ENCODE data around the gene ACER3.
"Not testable (repeated sequence)": the region's sequence is repeated elsewhere in the genome, so short reads cannot be mapped to it uniquely, and the experiment has no call there.

ACER3 gene

DNA sequence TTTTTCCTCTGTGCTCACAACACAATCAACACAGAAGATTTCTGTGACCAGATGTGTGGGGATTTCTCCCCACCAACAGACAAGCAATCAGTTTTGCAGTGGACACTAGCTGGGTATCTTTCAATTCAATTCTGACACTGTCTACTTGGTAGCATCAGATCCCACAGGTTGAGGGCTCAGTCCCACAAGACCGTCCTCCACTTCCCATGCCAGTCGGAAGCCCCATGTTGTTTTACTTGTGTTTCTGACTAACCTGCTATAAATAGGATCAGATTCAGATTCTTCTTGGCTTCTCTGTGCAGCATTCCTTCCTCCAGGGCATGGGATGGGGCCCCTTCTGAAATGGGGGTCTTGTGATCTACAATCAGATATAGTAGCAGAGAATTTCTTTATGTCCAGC lies 19.6 kb downstream of the ACER3 start:
- DNase-seq, result no peak

DNA sequence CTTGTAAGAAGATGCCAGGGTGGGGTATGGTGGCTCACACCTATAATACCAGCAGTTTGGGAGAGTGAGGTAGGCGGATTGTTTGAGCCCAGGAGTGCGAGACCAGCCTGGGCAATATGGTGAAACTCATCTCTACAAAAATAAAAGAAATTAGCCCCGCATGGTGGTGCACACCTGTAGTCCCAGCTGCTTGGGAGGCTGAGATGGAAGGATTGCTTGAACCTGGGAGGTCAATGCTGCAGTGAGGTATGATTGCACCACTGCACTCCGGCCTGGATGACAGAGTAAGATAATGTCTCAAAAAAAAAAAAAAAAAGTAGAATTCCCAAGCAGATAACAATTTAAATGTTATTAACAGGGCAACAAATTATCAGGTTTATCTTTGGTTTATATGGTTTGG lies 20.2 kb downstream of the ACER3 start:
- no peak for DNase-seq

DNA sequence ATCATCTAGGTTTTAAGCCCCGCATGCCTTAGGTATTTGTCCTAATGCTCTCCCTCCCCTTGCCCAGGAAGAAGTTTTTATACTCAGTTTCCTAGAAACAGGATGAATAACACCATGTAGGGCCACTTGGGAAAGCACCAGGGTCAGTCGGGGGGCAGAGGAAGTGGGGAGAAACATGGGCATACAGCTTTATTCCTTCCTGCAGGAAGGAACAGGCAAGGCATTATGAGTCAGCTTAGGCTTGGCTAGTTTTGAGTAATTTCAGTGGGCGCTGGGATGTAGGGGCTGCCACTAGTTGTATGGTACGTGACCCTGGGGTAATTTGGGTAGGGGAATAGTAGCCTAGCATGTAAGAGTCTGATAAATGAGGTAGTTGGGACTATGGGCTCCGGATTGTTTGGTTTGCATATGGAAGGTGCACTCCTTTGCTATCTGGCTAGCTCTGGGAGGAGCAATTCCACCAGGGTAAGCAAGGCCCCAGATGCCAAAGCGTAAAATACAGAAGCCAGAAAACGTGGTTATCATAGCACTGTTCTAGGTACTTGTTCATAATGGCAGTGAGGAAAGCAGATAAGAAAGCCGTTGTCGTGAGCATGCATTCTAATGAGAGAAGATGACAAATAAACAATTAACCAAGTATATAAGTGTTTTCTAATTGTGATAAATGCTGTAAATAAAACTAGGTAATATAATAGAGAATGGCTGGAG lies 24.8 kb downstream of the ACER3 start:
- DNase-seq, result no peak

DNA sequence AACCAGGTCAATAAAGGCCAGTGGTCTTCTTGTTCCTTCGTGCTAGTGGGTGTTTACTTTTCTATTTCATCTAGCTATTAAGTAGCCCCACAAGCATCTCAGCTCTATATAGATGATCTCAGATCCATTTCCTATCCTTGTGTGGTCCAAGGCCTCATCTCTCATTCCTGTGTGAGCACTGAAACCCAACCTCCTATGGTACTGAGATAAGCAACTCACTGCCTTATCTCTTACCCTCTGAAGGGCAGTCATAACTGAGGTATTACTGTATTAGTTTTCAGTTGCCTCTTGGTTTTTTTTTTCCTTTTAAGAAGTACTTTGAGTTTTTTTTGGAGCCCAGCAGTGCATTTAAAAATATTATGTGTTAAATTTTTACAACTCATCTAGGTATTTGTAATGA lies 28.3 kb downstream of the ACER3 start:
- no peak for DNase-seq

- no peak for DNase-seq
Measured at GRCh38 chr11:76889411-76889975, 28.8 kb downstream of the ACER3 start.

DNA sequence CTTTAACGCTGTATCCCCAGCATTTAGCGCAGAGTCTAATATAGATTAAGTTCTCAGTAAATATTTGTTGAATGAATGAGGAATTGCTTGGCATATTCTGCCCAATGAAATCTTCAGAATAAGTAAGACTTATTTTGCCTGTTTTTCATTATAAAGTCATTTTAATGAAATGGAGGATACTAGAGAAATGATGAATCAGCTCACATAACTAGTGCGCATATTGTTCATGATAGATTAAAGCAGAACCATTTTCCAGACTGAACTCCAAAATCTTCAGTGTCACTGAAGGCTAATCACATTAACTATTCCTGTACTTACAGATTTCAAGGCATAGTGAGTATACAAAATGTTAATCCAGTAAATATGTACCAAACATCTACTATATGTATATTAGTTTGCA lies 29.6 kb downstream of the ACER3 start:
- DNase-seq, result no peak

GRCh38 chr11:76891285-76891684 lies 30.6 kb downstream of the ACER3 start:
- DNase-seq, result no peak

GRCh38 chr11:76891793-76892192 lies 31.1 kb downstream of the ACER3 start:
- DNase-seq, result no peak

GRCh38 chr11:76892306-76892705 lies 31.6 kb downstream of the ACER3 start:
- no peak for DNase-seq

DNA sequence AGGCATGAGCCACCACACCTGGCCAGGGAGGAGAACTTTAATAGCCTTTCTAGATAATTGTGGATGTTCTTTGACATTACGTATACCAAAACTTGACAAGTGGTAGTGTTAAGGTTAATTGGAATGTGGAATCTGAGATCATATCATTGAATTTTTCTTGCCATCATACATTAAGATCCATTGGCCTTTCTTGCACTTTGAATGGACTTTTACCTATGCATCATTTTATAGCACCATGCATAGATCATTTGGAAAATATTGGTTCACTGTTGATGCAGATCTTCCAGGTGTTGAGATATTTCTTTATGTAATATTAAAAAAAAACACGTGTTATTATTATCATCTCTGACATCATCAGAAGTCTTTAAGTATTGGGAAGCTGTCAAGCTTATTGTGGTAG lies 36.5 kb downstream of the ACER3 start:
- no peak for DNase-seq

GRCh38 chr11:76901144-76901543 lies 40.4 kb downstream of the ACER3 start:
- DNase-seq, result no peak

DNA sequence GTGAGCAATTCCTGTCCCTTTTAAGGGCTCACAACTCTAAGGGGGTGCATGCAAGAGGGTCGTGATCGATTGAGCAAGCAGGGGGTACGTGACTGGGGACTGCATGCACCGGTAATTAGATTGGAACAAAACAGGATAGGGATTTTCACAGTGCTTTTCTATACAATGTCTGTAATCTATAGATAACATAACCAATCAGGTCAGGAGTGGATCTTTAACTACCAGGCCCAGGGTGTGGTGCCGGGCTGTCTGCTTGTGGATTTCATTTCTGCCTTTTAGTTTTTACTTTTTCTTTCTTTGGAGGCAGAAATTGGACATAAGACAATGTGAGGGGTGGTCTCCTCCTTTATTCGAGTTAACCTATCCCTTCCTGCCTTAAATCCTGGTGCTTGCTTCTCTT lies 40.9 kb downstream of the ACER3 start:
- DNase-seq, result not testable (repeated sequence)

- DNase-seq, result no peak
Measured at GRCh38 chr11:76902121-76903014, 41.6 kb downstream of the ACER3 start.

- peak; percentile 54 for DNase-seq
Measured at GRCh38 chr11:76903325-76903724, 42.6 kb downstream of the ACER3 start.

GRCh38 chr11:76910620-76911414 lies 50.1 kb downstream of the ACER3 start:
- no peak for DNase-seq

GRCh38 chr11:76911415-76911808 lies 50.7 kb downstream of the ACER3 start:
- DNase-seq, result no peak

GRCh38 chr11:76916712-76917111 lies 56.0 kb downstream of the ACER3 start:
- DNase-seq, result no peak

- peak; percentile 61 for DNase-seq
Measured at GRCh38 chr11:76918941-76919386, 58.2 kb downstream of the ACER3 start.

- DNase-seq, result no peak
Measured at GRCh38 chr11:76919467-76919866, 58.7 kb downstream of the ACER3 start.

- peak; percentile 59 for DNase-seq
Measured at GRCh38 chr11:76919887-76920746, 59.4 kb downstream of the ACER3 start.

GRCh38 chr11:76927160-76927559 lies 66.4 kb downstream of the ACER3 start:
- DNase-seq, result no peak

DNA sequence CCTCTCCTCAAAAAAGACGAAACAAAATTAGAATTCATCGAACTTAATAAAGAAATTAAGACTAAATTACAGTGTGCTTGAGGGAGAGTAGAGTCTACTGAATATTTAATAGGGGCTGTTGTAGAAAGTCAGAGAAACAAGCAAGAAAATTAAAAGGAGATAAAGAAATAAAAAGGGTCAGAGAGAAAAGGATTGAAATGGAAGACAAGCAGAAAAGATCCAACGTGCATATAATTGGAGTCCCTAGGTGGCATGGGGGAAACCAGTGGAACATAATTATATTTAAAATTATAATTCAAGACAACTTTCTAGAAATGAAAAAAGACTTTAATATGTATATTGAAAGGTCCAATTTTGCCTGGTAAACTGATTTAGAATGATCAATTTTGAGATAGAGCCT lies 74.3 kb downstream of the ACER3 start:
- DNase-seq, result no peak

All from NCI-H748 treated with DMSO at 0.1 percent for 48 hours (cell line).